ENCODE results near the gene TOM1L2. TPM values are rescaled to one million over a fixed set of nuclear protein-coding genes. Genes with fewer than 3 reads are reported as not detected.

TOM1L2 gene
- total and polyA plus RNA-seq, 2 experiments from 2014 or later: 25.5 to 31.0 TPM

GRCh38 chr17:17866897-17867296 lies 105.3 kb downstream of the TOM1L2 start:
- WGBS, 2 experiments (ENCODE audit: low coverage in 1 of 2, low lambda C conversion rate in 2 of 2, missing lambda C conversion rate in 2 of 2): 82 to 91% methylated on average over 4 of the region's 4 CpGs
- H3K9me2 ChIP-seq (ENCODE audit: insufficient read depth): no peaks in the 10 kb centered on the region
- H4K20me1 ChIP-seq (ENCODE audit: insufficient read depth): no peaks in the 10 kb centered on the region
- peaks cover 12% of the 10 kb centered on the region; the same call in 1 of the 2 replicates for H3K36me3 ChIP-seq (ENCODE audit: low read depth)
- no peak overlapping the region for H2AFZ ChIP-seq
- no peaks in the 10 kb centered on the region for H3K4me1 ChIP-seq (ENCODE audit: insufficient read depth)
- no peaks in the 10 kb centered on the region for H3K9me3 ChIP-seq (ENCODE audit: low read depth)
- TF ChIP-seq EZH2 (IDR thresholded peaks at IDR 0.05; ENCODE audit: insufficient read depth, poor library complexity, severe bottlenecking): no peak
- no peak for TF ChIP-seq EZH2phosphoT487 (IDR thresholded peaks at IDR 0.05; ENCODE audit: insufficient read depth, low read depth)
- no peaks in the 10 kb centered on the region for H3F3A ChIP-seq (ENCODE audit: insufficient read depth)
- H3K79me2 ChIP-seq (ENCODE audit: insufficient read depth): no peaks in the 10 kb centered on the region
- no peak overlapping the region for H3K9ac ChIP-seq
- no peak overlapping the region for H3K4me3 ChIP-seq
- H3K27ac ChIP-seq: no peak overlapping the region
- in situ Hi-C loops (cut with MboI): loop anchor here (25.0 kb wide), 1 partner anchor 180 kb away; the partner anchor contains the start of gene RAI1
- H3K4me2 ChIP-seq (ENCODE audit: unreplicated experiment): no peak overlapping the region
- H3K27me3 ChIP-seq (replicated peaks; ENCODE audit: insufficient read depth): no peaks in the 10 kb centered on the region
- DNase-seq: no peak

- Histone ChIP-seq H3K9me2 (ENCODE audit: insufficient read depth) (no peaks in the 10 kb centered on the region), H3K79me2 (ENCODE audit: insufficient read depth) (no peaks in the 10 kb centered on the region), H3K4me2 (ENCODE audit: unreplicated experiment) (no peak overlapping the region), H3K4me1 (ENCODE audit: insufficient read depth) (no peaks in the 10 kb centered on the region), H3K27ac (no peak overlapping the region), H4K20me1 (ENCODE audit: insufficient read depth) (no peaks in the 10 kb centered on the region), H2AFZ (no peak overlapping the region), H3K4me3 (no peak overlapping the region), H3K9me3 (ENCODE audit: low read depth) (no peaks in the 10 kb centered on the region), H3K9ac (no peak overlapping the region), H3F3A (ENCODE audit: insufficient read depth) (no peaks in the 10 kb centered on the region; the same call in 1 of the 2 replicates), H3K36me3 (ENCODE audit: low read depth) (peaks cover 12% of the 10 kb centered on the region; the same call in 1 of the 2 replicates), H3K27me3 (replicated peaks; ENCODE audit: insufficient read depth) (no peaks in the 10 kb centered on the region)
- in situ Hi-C loops (cut with MboI): loop anchor here (25.0 kb wide), 1 partner anchor 179 kb away; the partner anchor contains the start of gene RAI1
- no peak for TF ChIP-seq EZH2 (IDR thresholded peaks at IDR 0.05; ENCODE audit: insufficient read depth, poor library complexity, severe bottlenecking)
- TF ChIP-seq EZH2phosphoT487 (IDR thresholded peaks at IDR 0.05; ENCODE audit: insufficient read depth, low read depth): no peak
- WGBS, 2 experiments (ENCODE audit: low coverage in 1 of 2, low lambda C conversion rate in 2 of 2, missing lambda C conversion rate in 2 of 2): 61 to 64% methylated on average over 3 of the region's 3 CpGs
- no peak for DNase-seq
Observed at GRCh38 chr17:17866425-17866824, 105.8 kb downstream of the TOM1L2 start.

- Histone ChIP-seq H3F3A (ENCODE audit: insufficient read depth) (no peaks in the 10 kb centered on the region; the same call in 1 of the 2 replicates), H3K9me3 (ENCODE audit: low read depth) (no peaks in the 10 kb centered on the region), H3K9ac (no peak overlapping the region), H3K4me2 (ENCODE audit: unreplicated experiment) (no peak overlapping the region), H3K27me3 (replicated peaks; ENCODE audit: insufficient read depth) (no peaks in the 10 kb centered on the region), H2AFZ (no peak overlapping the region), H3K4me3 (no peak overlapping the region), H3K9me2 (ENCODE audit: insufficient read depth) (no peaks in the 10 kb centered on the region), H4K20me1 (ENCODE audit: insufficient read depth) (no peaks in the 10 kb centered on the region), H3K4me1 (ENCODE audit: insufficient read depth) (no peaks in the 10 kb centered on the region), H3K36me3 (ENCODE audit: low read depth) (peaks cover 12% of the 10 kb centered on the region; the same call in 1 of the 2 replicates), H3K27ac (no peak overlapping the region), H3K79me2 (ENCODE audit: insufficient read depth) (no peaks in the 10 kb centered on the region)
- DNase-seq: no peak
- in situ Hi-C loops (cut with MboI): loop anchor here (25.0 kb wide), 1 partner anchor 178 kb away; the partner anchor contains the start of gene RAI1
- whole genome bisulfite sequencing, 2 experiments (ENCODE audit: low coverage in 1 of 2, low lambda C conversion rate in 2 of 2, missing lambda C conversion rate in 2 of 2): 65 to 67% methylated on average over 1 of the region's 1 CpG
- no peak for TF ChIP-seq EZH2 (IDR thresholded peaks at IDR 0.05; ENCODE audit: insufficient read depth, poor library complexity, severe bottlenecking)
- no peak for TF ChIP-seq EZH2phosphoT487 (IDR thresholded peaks at IDR 0.05; ENCODE audit: insufficient read depth, low read depth)
Observed at GRCh38 chr17:17865035-17865434, 107.2 kb downstream of the TOM1L2 start.

- Histone ChIP-seq H3K4me1 (ENCODE audit: insufficient read depth) (peaks cover 8% of the 10 kb centered on the region; the same call in 1 of the 2 replicates), H4K20me1 (ENCODE audit: insufficient read depth) (no peaks in the 10 kb centered on the region), H3K36me3 (ENCODE audit: low read depth) (peaks cover 6% of the 10 kb centered on the region; the same call in 1 of the 2 replicates), H3K9ac (no peak overlapping the region), H3K27ac (no peak overlapping the region), H3K4me3 (no peak overlapping the region), H3K79me2 (ENCODE audit: insufficient read depth) (no peaks in the 10 kb centered on the region), H3K4me2 (ENCODE audit: unreplicated experiment) (no peak overlapping the region), H3K9me3 (ENCODE audit: low read depth) (no peaks in the 10 kb centered on the region), H3K27me3 (replicated peaks; ENCODE audit: insufficient read depth) (no peaks in the 10 kb centered on the region), H2AFZ (no peak overlapping the region), H3F3A (ENCODE audit: insufficient read depth) (no peaks in the 10 kb centered on the region; the same call in 1 of the 2 replicates), H3K9me2 (ENCODE audit: insufficient read depth) (no peaks in the 10 kb centered on the region)
- 74 to 76% methylated on average over 5 of the region's 5 CpGs for WGBS, 2 experiments (ENCODE audit: low coverage in 1 of 2, low lambda C conversion rate in 2 of 2, missing lambda C conversion rate in 2 of 2)
- no peak for DNase-seq
- TF ChIP-seq EZH2 (IDR thresholded peaks at IDR 0.05; ENCODE audit: insufficient read depth, poor library complexity, severe bottlenecking) (no peak), EZH2phosphoT487 (IDR thresholded peaks at IDR 0.05; ENCODE audit: insufficient read depth, low read depth) (no peak)
- in situ Hi-C loops (cut with MboI): loop anchor here (25.0 kb wide), 1 partner anchor 173 kb away; the partner anchor contains the start of gene RAI1
Observed at GRCh38 chr17:17860766-17861107, 111.5 kb downstream of the TOM1L2 start.
